Endothelial cell of umbilical vein (primary cell): ENCODE measurements around the gene CHPF2. TPM values are rescaled to one million over a fixed set of nuclear protein-coding genes. Genes with fewer than 3 reads are reported as not detected.

ENCODE experiments used
- BruUV-seq: library from RNA; stranded (reverse); fragments of 400-500 nt; replicated peaks from 2 replicates; lab custom pipeline; 2021; lab: Mats Ljungman, UMichigan
- CTCF ChIA-PET: fragments of 300-600, 350-600 bp; sonication (Branson Sonifier 250); formaldehyde crosslinking; loops from one replicate; lab custom pipeline; 2021; ENCODE audit warnings: antibody characterized with exemption, inconsistent platforms; lab: Charles Lee
- POLR2A ChIA-PET: fragments of 300-600, 350-600 bp; sonication (Branson Sonifier 250); formaldehyde crosslinking; loops from one replicate; lab custom pipeline; 2021; ENCODE audit warnings: antibody characterized with exemption, inconsistent platforms; lab: Charles Lee
- DNase-seq: peaks from one replicate; pipeline ENCODE4 v3.0.0-alpha.2; 2011; ENCODE audit warnings: low read depth, low spot score
- FAIRE-seq: peaks from 2 replicates; lab custom pipeline; 2011; peaks lifted over from hg19 to GRCh38; lab: Jason Lieb, UNC
- H2AFZ ChIP-seq: 2 replicates; pipeline ENCODE4 v1.6.0; 2012; ENCODE audit warnings: low read depth, low read length, control low read depth, inconsistent platforms
- H3K27ac ChIP-seq: 2 replicates; pipeline ENCODE4 v1.5.1; 2011; ENCODE audit warnings: low read depth, mild to moderate bottlenecking, control low read depth, low read length, moderate library complexity; ENCODE audit not compliant: insufficient read depth
- H3K27me3 ChIP-seq, 2 experiments: 2 replicates each; pipeline versions ENCODE4 v1.6.0 to v1.6.1; 2011; ENCODE audit warnings: low read length in 2 of 2, mixed read lengths in 1 of 2; ENCODE audit not compliant: control insufficient read depth in 2 of 2, insufficient read depth in 2 of 2
- H3K36me3 ChIP-seq, 2 experiments: 2 replicates in 1 of 2; 3 replicates in 1 of 2; pipeline ENCODE4 v1.5.1; 2011; ENCODE audit warnings: low read length in 2 of 2, mild to moderate bottlenecking in 1 of 2, moderate library complexity in 1 of 2; ENCODE audit not compliant: control insufficient read depth in 2 of 2, insufficient read depth in 2 of 2; ENCODE audit errors: extremely low read depth in 1 of 2
- H3K4me1 ChIP-seq: 3 replicates; pipeline ENCODE4 v1.5.1; 2011; ENCODE audit warnings: mild to moderate bottlenecking, low read length; ENCODE audit not compliant: control insufficient read depth, insufficient read depth; ENCODE audit errors: extremely low read depth
- H3K4me2 ChIP-seq: 2 replicates; pipeline ENCODE4 v1.6.1; 2011; ENCODE audit warnings: low read length, control low read depth, mixed read lengths; ENCODE audit not compliant: insufficient read depth
- H3K4me3 ChIP-seq, 3 experiments: fragments of 200-600 bp in 1 of 3; sonication (generic), shearing (Covaris generic) in 1 of 3; replicated peaks in 1 of 3; 2 replicates each; pipeline ENCODE4 v1.5.1; 2011 to 2016; ENCODE audit warnings: control low read depth in 3 of 3, low read length in 3 of 3, mild to moderate bottlenecking in 2 of 3, inconsistent platforms in 1 of 3, low read depth in 1 of 3, moderate library complexity in 1 of 3; ENCODE audit not compliant: insufficient read depth in 1 of 3
- H3K79me2 ChIP-seq: 2 replicates; pipeline ENCODE4 v1.6.0; 2012; ENCODE audit warnings: low read length, inconsistent platforms; ENCODE audit not compliant: control insufficient read depth, insufficient read depth
- H3K9ac ChIP-seq: replicated peaks from 2 replicates; pipeline ENCODE3; 2011; ENCODE audit warnings: low read length, control low read depth; ENCODE audit not compliant: insufficient read depth; ENCODE audit errors: extremely low read depth
- H3K9me1 ChIP-seq: replicated peaks from 3 replicates; pipeline ENCODE4 v1.6.0; 2011; ENCODE audit warnings: mild to moderate bottlenecking, low read length; ENCODE audit not compliant: control insufficient read depth, insufficient read depth; ENCODE audit errors: extremely low read depth
- H3K9me3 ChIP-seq: replicated peaks from 2 replicates; pipeline ENCODE4 v1.5.1; 2012; ENCODE audit warnings: low read length, inconsistent platforms; ENCODE audit not compliant: control insufficient read depth, insufficient read depth
- H4K20me1 ChIP-seq: replicated peaks from 2 replicates; pipeline ENCODE3; 2011; ENCODE audit warnings: mild to moderate bottlenecking, low read length; ENCODE audit not compliant: control insufficient read depth, insufficient read depth; ENCODE audit errors: extremely low read depth
- CTCF ChIP-seq, 2 donors: IDR thresholded peaks; 1 replicate in 1 of 2; 2 replicates in 1 of 2; pipeline ENCODE4 v1.5.1; 2011; ENCODE audit warnings: low read length in 2 of 2, mild to moderate bottlenecking in 2 of 2, moderate library complexity in 2 of 2, control low read depth in 1 of 2, inconsistent platforms in 1 of 2, low read depth in 1 of 2; ENCODE audit not compliant: insufficient read depth in 1 of 2; ENCODE audit errors: extremely low read depth in 1 of 2
- EZH2 ChIP-seq: IDR thresholded peaks from 2 replicates; pipeline ENCODE4 v1.6.1; 2012; ENCODE audit warnings: borderline replicate concordance, low read depth, mild to moderate bottlenecking, moderate library complexity, low read length, inconsistent platforms; ENCODE audit not compliant: severe bottlenecking
- FOS ChIP-seq: IDR thresholded peaks from 2 replicates; pipeline ENCODE4 v1.6.1; 2011; ENCODE audit warnings: mild to moderate bottlenecking, low read length, moderate library complexity, borderline replicate concordance; ENCODE audit not compliant: insufficient read depth
- GATA2 ChIP-seq: IDR thresholded peaks from 2 replicates; pipeline ENCODE4 v1.7.0; 2011; ENCODE audit warnings: low read depth, mild to moderate bottlenecking, moderate library complexity, mixed read lengths, low read length; ENCODE audit not compliant: insufficient read length, insufficient read depth
- JUN ChIP-seq: IDR thresholded peaks from 2 replicates; pipeline ENCODE4 v1.6.1; 2011; ENCODE audit warnings: borderline replicate concordance, low read depth; ENCODE audit not compliant: insufficient read length, insufficient read depth
- MAX ChIP-seq: IDR thresholded peaks from 2 replicates; pipeline ENCODE4 v1.6.1; 2011; ENCODE audit not compliant: insufficient read depth, insufficient read length
- MYC ChIP-seq: IDR thresholded peaks from one replicate; pipeline ENCODE4 v1.6.1; 2011; ENCODE audit warnings: mild to moderate bottlenecking, low read depth, low read length
- POLR2A ChIP-seq: IDR thresholded peaks from 2 replicates; pipeline ENCODE4 v1.6.1; 2012; ENCODE audit warnings: low read depth, mild to moderate bottlenecking, control low read depth, low read length
- POLR2AphosphoS5 ChIP-seq: IDR thresholded peaks from 2 replicates; pipeline ENCODE4 v1.6.1; 2012; ENCODE audit warnings: low read depth, mild to moderate bottlenecking, control low read depth, low read length, moderate library complexity; ENCODE audit not compliant: insufficient read depth
- dilution Hi-C: fragments of 300-500 bp; cut with MboI; formaldehyde crosslinking; loops from one replicate; pipeline ENCODE4 v1.15.0; 2019; ENCODE audit warnings: low sequenced_read_pairs; ENCODE audit not compliant: extremely low pct_ligation_motif_present
- intact Hi-C: fragments of 100-400 bp; cut with micrococcal nuclease; formaldehyde crosslinking; loops from one replicate; pipeline ENCODE4 v1.10.0; 2022
- polyA plus RNA-seq, 4 experiments: library from polyadenylated mRNA; depleted of rRNA in 3 of 4; stranded (reverse) in 3 of 4; unstranded in 1 of 4; fragments of >200 nt; gene quantifications; 2 replicates each; pipeline versions ENCODE4 v1.2.1 to v1.2.3, GENCODE V29; 2011 to 2012; ENCODE audit warnings: missing spikeins in 1 of 4
- total RNA-seq: library from RNA; stranded (reverse); gene quantifications from 2 replicates; pipeline ENCODE4 v1.2.3, GENCODE V29; 2021

CHPF2 gene
- total and polyA plus RNA-seq, 2 donors (not counting 3 experiments of a cell fraction or from before 2014, with no cell fraction given) = 72.8 to 75.0 TPM

- Histone ChIP-seq H4K20me1 (no peaks in the 10 kb centered on the region), H3K4me2 (no peak overlapping the region), H3K9me3 (no peaks in the 10 kb centered on the region), H2AFZ (no peak overlapping the region), H3K9me1 (no peaks in the 10 kb centered on the region), H3K27me3 (peaks cover 12 to 15% of the 10 kb centered on the region in 2 experiments), H3K4me3 (no peak overlapping the region), H3K9ac (no peak overlapping the region), H3K36me3 (no peaks in the 10 kb centered on the region), H3K4me1 (no peaks in the 10 kb centered on the region), H3K79me2 (no peaks in the 10 kb centered on the region), H3K27ac (no peak overlapping the region)
- DNase-seq (no peak), FAIRE-seq (no peak)
- CTCF ChIA-PET = no interaction called here
- dilution Hi-C loops (no loop called here), intact Hi-C loops (no loop called here)
- POLR2A ChIA-PET = no interaction called here
- BruUV-seq = no TSS peak
- no peak for TF ChIP-seq JUN
- no peak for TF ChIP-seq GATA2
- no peak for TF ChIP-seq POLR2A
- TF ChIP-seq MYC = no peak
- no peak for TF ChIP-seq POLR2AphosphoS5
- no peak for TF ChIP-seq FOS
- no peak for TF ChIP-seq EZH2
- TF ChIP-seq CTCF (IDR thresholded peaks at IDR 0.05; ENCODE audit: extremely low read depth in 1 of 2, insufficient read depth in 1 of 2, low read depth in 1 of 2, low read length in 2 of 2) = no peak
- no peak for TF ChIP-seq MAX
These were observed 46.3 kb upstream of the CHPF2 start for GRCh38 chr7:151185762-151186639.
